Measurements from ENCODE around the gene SPDEF.

DNA sequence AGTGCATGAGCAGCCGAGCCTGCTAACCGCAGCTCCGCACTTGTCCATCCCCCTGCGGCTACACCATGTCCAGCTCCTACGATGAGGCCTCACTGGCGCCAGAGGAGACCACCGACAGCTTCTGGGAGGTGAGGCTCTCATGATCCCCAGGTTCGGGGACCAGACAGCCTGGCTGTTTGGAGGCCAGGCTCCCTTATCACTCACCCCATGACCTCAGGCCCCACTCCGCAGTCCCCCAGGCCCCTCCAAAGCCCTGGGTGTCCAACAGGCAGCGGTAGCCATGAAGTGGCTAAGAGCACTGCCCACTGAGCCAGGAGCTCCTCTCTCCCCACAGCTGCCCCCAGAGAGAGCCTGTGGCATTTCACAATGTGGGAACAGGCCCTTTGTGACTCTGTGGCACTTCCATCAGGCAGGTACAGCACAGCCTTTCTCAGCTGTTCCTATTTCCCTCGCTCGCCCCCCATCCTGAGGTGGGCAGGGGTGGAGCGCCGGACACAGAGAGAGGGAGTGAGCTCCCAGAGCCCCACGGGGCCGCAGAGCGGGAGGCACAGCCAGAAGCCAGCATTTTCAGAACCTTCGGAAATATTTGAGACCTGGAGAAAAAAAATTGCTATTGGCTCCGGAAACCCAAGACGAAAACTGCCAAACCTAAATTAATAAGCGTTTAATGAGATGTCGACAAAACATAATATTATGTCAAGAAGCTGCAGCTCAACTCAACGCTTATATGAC, 29.7 kb downstream of the SPDEF start:
- TF ChIP-seq CTCF (IDR thresholded peaks at IDR 0.05) (no peak), ZFX (IDR thresholded peaks at IDR 0.05; ENCODE audit: borderline replicate concordance) (no peak)

Measured in 22Rv1 (cell line).